ENCODE results near the gene PIGR. TPM values are rescaled to one million over a fixed set of nuclear protein-coding genes. Genes with fewer than 3 reads are reported as not detected.

PIGR gene
- total and polyA plus RNA-seq, 9 of the 15 experiments (the other 6 are each of a cell fraction or from before 2014, with no cell fraction given) = 0.01 to 1.5 (median 0.03) TPM; not detected in 4

DNA sequence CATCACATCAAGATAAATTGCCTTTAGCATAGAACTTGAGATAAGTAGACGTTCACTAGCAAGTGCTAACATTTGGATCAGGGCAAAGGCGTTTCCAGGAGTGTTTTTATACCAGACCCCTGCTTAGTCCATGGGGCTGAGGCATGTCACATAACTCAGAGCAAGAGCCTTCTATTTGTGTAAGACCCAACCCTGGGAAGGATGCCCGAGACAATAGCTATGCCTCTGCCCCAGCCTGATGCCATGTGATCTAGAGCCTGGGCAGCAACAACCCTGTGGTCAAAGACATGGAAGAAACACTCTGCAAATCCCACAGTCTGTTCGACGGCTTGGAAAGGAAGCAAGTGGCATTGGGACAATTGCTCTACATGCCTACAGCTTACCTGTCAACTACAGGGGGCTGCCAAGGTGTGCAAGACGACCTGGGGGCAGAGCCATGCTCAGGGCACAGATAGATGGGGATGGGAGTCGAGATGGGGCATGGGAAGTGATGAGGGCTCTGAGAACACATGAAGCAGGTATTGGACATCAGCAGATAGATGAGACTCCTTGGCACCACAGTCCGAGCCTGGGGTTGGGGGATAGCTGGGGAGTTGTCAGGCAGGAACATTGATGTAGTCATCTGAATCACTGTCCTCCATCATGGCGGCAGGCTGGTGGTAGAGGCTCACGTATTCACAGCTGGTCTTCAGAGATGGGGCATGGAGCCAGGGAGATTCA lies 41.7 kb downstream of the PIGR start:
- no peak for ATAC-seq
- Histone ChIP-seq H3K4me1 (replicated peaks in 1 of 2; ENCODE audit: control insufficient read depth in 2 of 2, insufficient read depth in 2 of 2, low read length in 2 of 2) (peaks cover 9 to 14% of the 10 kb centered on the region in 2 experiments; a peak in 4 of 5 replicates), H3K27me3 (ENCODE audit: control insufficient read depth in 2 of 2, insufficient read depth in 2 of 2, low read length in 2 of 2) (peaks cover 9 to 50% of the 10 kb centered on the region in 2 experiments), H3K79me2 (ENCODE audit: control insufficient read depth, insufficient read depth, low read length) (no peaks in the 10 kb centered on the region), H3K9me1 (ENCODE audit: control insufficient read depth, insufficient read depth, low read length) (no peaks in the 10 kb centered on the region), H3K4me3 (no peak overlapping the region), H3K9ac (ENCODE audit: insufficient read depth in 1 of 2, low read depth in 2 of 2, low read length in 2 of 2) (no peak overlapping the region), H3K27ac (ENCODE audit: extremely low read depth, low read depth, low read length) (no peak overlapping the region), H2AFZ (ENCODE audit: low read depth, low read length) (no peak overlapping the region), H4K20me1 (replicated peaks; ENCODE audit: control insufficient read depth, insufficient read depth, low read length) (no peaks in the 10 kb centered on the region), H3K4me2 (ENCODE audit: insufficient read depth, low read length) (no peak overlapping the region), H3K36me3 (ENCODE audit: control insufficient read depth, insufficient read depth, low read length) (no peaks in the 10 kb centered on the region), H3K9me3 (replicated peaks; ENCODE audit: control insufficient read depth, insufficient read depth, low read depth, low read length) (no peaks in the 10 kb centered on the region)
- ChIA-PET POLR2A (interaction anchor here (0.6 to 0.7 kb wide), 2 partner anchors 66 to 111 kb away, joined by 4 read pairs; no protein-coding TSS in a partner anchor), CTCF (ENCODE audit: low intra/inter-chr PET ratio) (no interaction called here)
- in situ Hi-C loops (cut with MboI) (loop anchor here (25.0 kb wide), 1 partner anchor 292 kb away; the partner anchor contains the start of gene EIF2D), intact Hi-C loops (cut with micrococcal nuclease) (no loop called here)
- BruUV-seq (replicated peaks) = no TSS peak
- 0% methylated on average over 10 of the region's 10 CpGs for WGBS (ENCODE audit: insufficient coverage, low coverage, missing lambda C conversion rate)
- no peak for FAIRE-seq
- TF ChIP-seq ZNF41 (CRISPR knock-in tag; conservative IDR thresholded peaks at IDR 0.05) = no peak
- no peak for TF ChIP-seq ERF (CRISPR knock-in tag; IDR thresholded peaks at IDR 0.05)
- TF ChIP-seq EGR1 (conservative IDR thresholded peaks at IDR 0.05) = no peak
- no peak for TF ChIP-seq ZNF586 (CRISPR knock-in tag; conservative IDR thresholded peaks at IDR 0.05)
- TF ChIP-seq ZFX (CRISPR knock-in tag; IDR thresholded peaks at IDR 0.05) = no peak
- TF ChIP-seq, protein P1, sequence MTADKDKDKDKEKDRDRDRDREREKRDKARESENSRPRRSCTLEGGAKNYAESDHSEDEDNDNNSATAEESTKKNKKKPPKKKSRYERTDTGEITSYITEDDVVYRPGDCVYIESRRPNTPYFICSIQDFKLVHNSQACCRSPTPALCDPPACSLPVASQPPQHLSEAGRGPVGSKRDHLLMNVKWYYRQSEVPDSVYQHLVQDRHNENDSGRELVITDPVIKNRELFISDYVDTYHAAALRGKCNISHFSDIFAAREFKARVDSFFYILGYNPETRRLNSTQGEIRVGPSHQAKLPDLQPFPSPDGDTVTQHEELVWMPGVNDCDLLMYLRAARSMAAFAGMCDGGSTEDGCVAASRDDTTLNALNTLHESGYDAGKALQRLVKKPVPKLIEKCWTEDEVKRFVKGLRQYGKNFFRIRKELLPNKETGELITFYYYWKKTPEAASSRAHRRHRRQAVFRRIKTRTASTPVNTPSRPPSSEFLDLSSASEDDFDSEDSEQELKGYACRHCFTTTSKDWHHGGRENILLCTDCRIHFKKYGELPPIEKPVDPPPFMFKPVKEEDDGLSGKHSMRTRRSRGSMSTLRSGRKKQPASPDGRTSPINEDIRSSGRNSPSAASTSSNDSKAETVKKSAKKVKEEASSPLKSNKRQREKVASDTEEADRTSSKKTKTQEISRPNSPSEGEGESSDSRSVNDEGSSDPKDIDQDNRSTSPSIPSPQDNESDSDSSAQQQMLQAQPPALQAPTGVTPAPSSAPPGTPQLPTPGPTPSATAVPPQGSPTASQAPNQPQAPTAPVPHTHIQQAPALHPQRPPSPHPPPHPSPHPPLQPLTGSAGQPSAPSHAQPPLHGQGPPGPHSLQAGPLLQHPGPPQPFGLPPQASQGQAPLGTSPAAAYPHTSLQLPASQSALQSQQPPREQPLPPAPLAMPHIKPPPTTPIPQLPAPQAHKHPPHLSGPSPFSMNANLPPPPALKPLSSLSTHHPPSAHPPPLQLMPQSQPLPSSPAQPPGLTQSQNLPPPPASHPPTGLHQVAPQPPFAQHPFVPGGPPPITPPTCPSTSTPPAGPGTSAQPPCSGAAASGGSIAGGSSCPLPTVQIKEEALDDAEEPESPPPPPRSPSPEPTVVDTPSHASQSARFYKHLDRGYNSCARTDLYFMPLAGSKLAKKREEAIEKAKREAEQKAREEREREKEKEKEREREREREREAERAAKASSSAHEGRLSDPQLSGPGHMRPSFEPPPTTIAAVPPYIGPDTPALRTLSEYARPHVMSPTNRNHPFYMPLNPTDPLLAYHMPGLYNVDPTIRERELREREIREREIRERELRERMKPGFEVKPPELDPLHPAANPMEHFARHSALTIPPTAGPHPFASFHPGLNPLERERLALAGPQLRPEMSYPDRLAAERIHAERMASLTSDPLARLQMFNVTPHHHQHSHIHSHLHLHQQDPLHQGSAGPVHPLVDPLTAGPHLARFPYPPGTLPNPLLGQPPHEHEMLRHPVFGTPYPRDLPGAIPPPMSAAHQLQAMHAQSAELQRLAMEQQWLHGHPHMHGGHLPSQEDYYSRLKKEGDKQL (CRISPR knock-in tag; IDR thresholded peaks at IDR 0.05; ENCODE audit: borderline replicate concordance) = no peak
- TF ChIP-seq ZNF311 (CRISPR knock-in tag; IDR thresholded peaks at IDR 0.05) = no peak
- TF ChIP-seq ATF1 (CRISPR knock-in tag; IDR thresholded peaks at IDR 0.05) = no peak
- TF ChIP-seq ATF1 (tag; IDR thresholded peaks at IDR 0.05) = no peak
- TF ChIP-seq ZKSCAN8 (CRISPR knock-in tag; IDR thresholded peaks at IDR 0.05) = no peak
- no peak for TF ChIP-seq ZNF165 (CRISPR knock-in tag; IDR thresholded peaks at IDR 0.05; ENCODE audit: borderline replicate concordance)
- no peak for TF ChIP-seq ZNF253 (CRISPR knock-in tag; conservative IDR thresholded peaks at IDR 0.05)
- TF ChIP-seq ASH1L (IDR thresholded peaks at IDR 0.05; ENCODE audit: borderline replicate concordance, low read depth, partially characterized antibody) = no peak
- no peak for TF ChIP-seq ZNF146 (CRISPR knock-in tag; IDR thresholded peaks at IDR 0.05; ENCODE audit: unreplicated experiment)
- TF ChIP-seq NCOR1 (IDR thresholded peaks at IDR 0.05) = no peak
- TF ChIP-seq ZNF778 (CRISPR knock-in tag; IDR thresholded peaks at IDR 0.05) = no peak
- DNase-seq (ENCODE audit: extremely low read depth in 1 of 4, low spot score in 3 of 4) = no peak
